ENCODE data around the gene PRDM16. TPM values are rescaled to one million over a fixed set of nuclear protein-coding genes. Genes with fewer than 3 reads are reported as not detected.

The PRDM16 gene
- total RNA-seq, 1 donor from 2014 or later = 0.43 TPM

DNA sequence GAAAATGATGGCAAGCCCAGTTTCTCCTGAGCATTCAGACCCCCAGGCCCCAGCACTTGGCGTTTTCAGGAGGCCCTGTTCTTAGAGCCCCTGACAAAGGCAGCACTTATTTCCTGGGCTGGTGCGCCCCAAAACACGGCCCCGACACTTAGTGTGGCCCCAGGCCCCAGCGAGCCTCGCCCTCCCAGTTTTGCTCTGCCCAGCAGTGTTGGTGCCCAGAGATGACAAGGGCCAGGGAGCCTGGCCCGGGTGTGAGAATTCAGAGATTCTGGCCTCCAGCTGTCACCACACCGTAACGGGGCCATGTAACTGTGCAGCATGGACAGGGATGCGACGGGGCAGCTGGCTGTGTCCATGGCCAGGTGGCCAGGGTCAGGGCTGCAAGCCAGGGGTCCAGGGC lies 367.4 kb downstream of the PRDM16 start:
- no peak overlapping the region for H3K27ac ChIP-seq (ENCODE audit: low read depth, low read length)
- no peak for DNase-seq (ENCODE audit: low read depth)
- H3K36me3 Mint-ChIP-seq (ENCODE audit: low read depth, unreplicated experiment) = no peaks in the 10 kb centered on the region

GRCh38 chr1:3436901-3437300 lies 367.9 kb downstream of the PRDM16 start:
- Histone ChIP-seq H3K79me2 (ENCODE audit: insufficient read depth, low read length) (no peaks in the 10 kb centered on the region), H3K27me3 (ENCODE audit: insufficient read depth, low read length) (peaks cover 13% of the 10 kb centered on the region), H3K4me2 (ENCODE audit: low read length) (no peak overlapping the region), H3K36me3 (ENCODE audit: insufficient read depth, low read length) (no peaks in the 10 kb centered on the region), H4K20me1 (ENCODE audit: insufficient read depth, low read length) (no peaks in the 10 kb centered on the region), H3K27ac (ENCODE audit: low read depth, low read length) (no peak overlapping the region), H3K9me3 (ENCODE audit: insufficient read depth, low read depth, low read length) (peaks cover 2% of the 10 kb centered on the region), H3K4me3 (ENCODE audit: insufficient read depth, low read depth, low read length) (no peak overlapping the region), H3K9ac (ENCODE audit: low read length) (no peak overlapping the region), H2AFZ (ENCODE audit: low read depth, low read length) (no peak overlapping the region), H3K4me1 (ENCODE audit: insufficient read depth, low read length) (no peaks in the 10 kb centered on the region)
- no peak for DNase-seq (ENCODE audit: low read depth)
- H3K9me3 Mint-ChIP-seq (ENCODE audit: unreplicated experiment) = peaks cover 5% of the 10 kb centered on the region
- no peak for FAIRE-seq
- no peak overlapping the region for H3K4me3 Mint-ChIP-seq (ENCODE audit: unreplicated experiment)
- no peaks in the 10 kb centered on the region for H3K36me3 Mint-ChIP-seq (ENCODE audit: low read depth, unreplicated experiment)
- H3K4me1 Mint-ChIP-seq (ENCODE audit: low read depth, unreplicated experiment) = no peaks in the 10 kb centered on the region
- TF ChIP-seq CTCF (IDR thresholded peaks at IDR 0.05; ENCODE audit: insufficient read depth, low read depth, low read length) (no peak), EZH2 (IDR thresholded peaks at IDR 0.05; ENCODE audit: insufficient read depth, low read length) (no peak)
- no peak overlapping the region for H3K27ac Mint-ChIP-seq (ENCODE audit: unreplicated experiment)
- peaks cover 35% of the 10 kb centered on the region for H3K27me3 Mint-ChIP-seq (ENCODE audit: low read depth, unreplicated experiment)

More for the DNA sequence above, 367.4 kb downstream of the PRDM16 start:
- Mint-ChIP-seq H3K9me3 (ENCODE audit: unreplicated experiment) (peaks cover 5% of the 10 kb centered on the region), H3K27me3 (ENCODE audit: low read depth, unreplicated experiment) (peaks cover 36% of the 10 kb centered on the region), H3K4me3 (ENCODE audit: unreplicated experiment) (no peak overlapping the region), H3K4me1 (ENCODE audit: low read depth, unreplicated experiment) (no peaks in the 10 kb centered on the region), H3K27ac (ENCODE audit: unreplicated experiment) (no peak overlapping the region)
- Histone ChIP-seq H3K9me3 (ENCODE audit: insufficient read depth, low read depth, low read length) (peaks cover 2% of the 10 kb centered on the region), H2AFZ (ENCODE audit: low read depth, low read length) (no peak overlapping the region), H3K9ac (ENCODE audit: low read length) (no peak overlapping the region), H3K4me3 (ENCODE audit: insufficient read depth, low read depth, low read length) (no peak overlapping the region), H3K4me2 (ENCODE audit: low read length) (no peak overlapping the region), H3K4me1 (ENCODE audit: insufficient read depth, low read length) (no peaks in the 10 kb centered on the region), H4K20me1 (ENCODE audit: insufficient read depth, low read length) (no peaks in the 10 kb centered on the region), H3K79me2 (ENCODE audit: insufficient read depth, low read length) (no peaks in the 10 kb centered on the region), H3K36me3 (ENCODE audit: insufficient read depth, low read length) (no peaks in the 10 kb centered on the region), H3K27me3 (ENCODE audit: insufficient read depth, low read length) (peaks cover 8% of the 10 kb centered on the region)
- FAIRE-seq = no peak
- no peak for TF ChIP-seq CTCF (IDR thresholded peaks at IDR 0.05; ENCODE audit: insufficient read depth, low read depth, low read length)
- no peak for TF ChIP-seq EZH2 (IDR thresholded peaks at IDR 0.05; ENCODE audit: insufficient read depth, low read length)

DNA sequence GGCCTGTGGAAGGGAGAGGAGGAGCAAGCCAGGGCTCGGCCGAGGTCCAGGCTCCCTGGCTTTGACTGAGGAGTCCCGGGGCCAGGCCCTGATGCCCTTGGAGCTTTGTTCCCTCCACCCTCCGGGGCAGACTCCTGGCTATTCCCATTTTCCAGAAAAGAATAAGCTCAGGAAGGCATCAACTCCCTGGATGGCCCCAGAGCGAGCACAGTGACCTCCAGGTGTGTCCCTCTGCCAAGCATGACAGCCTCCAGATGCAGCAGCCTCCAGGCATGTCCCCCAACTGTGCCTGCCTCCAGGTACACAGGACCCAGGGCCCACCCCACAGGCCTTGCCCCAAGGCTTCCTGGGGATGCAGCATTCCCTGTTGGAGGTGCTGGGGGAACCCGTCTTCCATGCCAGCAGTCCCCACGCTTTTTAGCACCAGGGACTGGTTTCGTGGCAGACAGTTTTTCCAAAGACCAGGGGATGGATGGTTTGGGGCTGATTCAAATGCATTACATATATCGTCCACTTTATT lies 369.7 kb downstream of the PRDM16 start:
- TF ChIP-seq EZH2 (IDR thresholded peaks at IDR 0.05; ENCODE audit: insufficient read depth, low read length) (no peak), CTCF (IDR thresholded peaks at IDR 0.05; ENCODE audit: insufficient read depth, low read depth, low read length) (no peak)
- FAIRE-seq = no peak

More for the DNA sequence above, 369.7 kb downstream of the PRDM16 start:
- Mint-ChIP-seq H3K9me3 (ENCODE audit: unreplicated experiment) (peaks cover 5% of the 10 kb centered on the region), H3K27ac (ENCODE audit: unreplicated experiment) (no peak overlapping the region), H3K36me3 (ENCODE audit: low read depth, unreplicated experiment) (no peaks in the 10 kb centered on the region), H3K27me3 (ENCODE audit: low read depth, unreplicated experiment) (peaks cover 33% of the 10 kb centered on the region), H3K4me1 (ENCODE audit: low read depth, unreplicated experiment) (no peaks in the 10 kb centered on the region), H3K4me3 (ENCODE audit: unreplicated experiment) (no peak overlapping the region)
- Histone ChIP-seq H3K36me3 (ENCODE audit: insufficient read depth, low read length) (no peaks in the 10 kb centered on the region), H3K27ac (ENCODE audit: low read depth, low read length) (no peak overlapping the region), H3K79me2 (ENCODE audit: insufficient read depth, low read length) (no peaks in the 10 kb centered on the region), H3K4me1 (ENCODE audit: insufficient read depth, low read length) (no peaks in the 10 kb centered on the region), H4K20me1 (ENCODE audit: insufficient read depth, low read length) (no peaks in the 10 kb centered on the region), H2AFZ (ENCODE audit: low read depth, low read length) (no peak overlapping the region), H3K4me3 (ENCODE audit: insufficient read depth, low read depth, low read length) (no peak overlapping the region), H3K4me2 (ENCODE audit: low read length) (no peak overlapping the region), H3K27me3 (ENCODE audit: insufficient read depth, low read length) (peaks cover 24% of the 10 kb centered on the region), H3K9ac (ENCODE audit: low read length) (no peak overlapping the region), H3K9me3 (ENCODE audit: insufficient read depth, low read depth, low read length) (peaks cover 2% of the 10 kb centered on the region)
- DNase-seq (ENCODE audit: low read depth) = no peak

All from astrocyte (in vitro differentiated cells and primary cell).